NT2/D1 (cell line): ENCODE results near the gene KLF11.

ENCODE experiments used
- YY1 ChIP-seq: IDR thresholded peaks from 2 replicates; pipeline ENCODE4 v1.6.1; 2011; ENCODE audit not compliant: insufficient read length, insufficient read depth
- ZNF274 ChIP-seq: IDR thresholded peaks from 2 replicates; pipeline ENCODE4 v1.6.1; 2011; ENCODE audit warnings: mild to moderate bottlenecking, low read depth, low read length

GRCh38 chr2:10002109-10002508, 41.2 kb upstream of the KLF11 start:
- TF ChIP-seq YY1 (no peak), ZNF274 (no peak)
